Activated T-cell treated with anti-CD3 and anti-CD28 coated beads, Interleukin-2, amount 50 U/mL, for 4 hours (primary cell): ENCODE data around the gene PAPPA. TPM values are rescaled to one million over a fixed set of nuclear protein-coding genes. Genes with fewer than 3 reads are reported as not detected.

Source experiments
- ATAC-seq, 2 donors: fragments of 200-7000 bp; cut with Tn5 transposase; one replicate each; pipeline ENCODE4 v1.10.0; 2021
- DNase-seq: peaks from one replicate; pipeline ENCODE4 v3.0.0-alpha.2; 2020
- H3K27me3 Mint-ChIP-seq: one replicate; pipeline ENCODE4 v1.8.0; 2021; ENCODE audit warnings: low read depth, mixed read lengths
- H3K36me3 Mint-ChIP-seq: one replicate; pipeline ENCODE4 v1.8.0; 2022; ENCODE audit warnings: mixed read lengths; ENCODE audit not compliant: insufficient read depth
- H3K4me1 Mint-ChIP-seq: one replicate; pipeline ENCODE4 v1.8.0; 2021; ENCODE audit warnings: low read depth, mixed read lengths
- H3K4me3 Mint-ChIP-seq: one replicate; pipeline ENCODE4 v1.8.0; 2021; ENCODE audit warnings: mild to moderate bottlenecking, moderate library complexity, mixed read lengths
- H3K9me3 Mint-ChIP-seq: one replicate; pipeline ENCODE4 v1.8.0; 2021; ENCODE audit warnings: mixed read lengths
- total RNA-seq, 3 donors: library from RNA; stranded (reverse); gene quantifications; one replicate each; pipeline ENCODE4 v1.2.1, GENCODE V29; 2021

Gene PAPPA
- total RNA-seq, 3 donors from 2014 or later, result 0.22 to 0.28 TPM; not detected in 1

DNA sequence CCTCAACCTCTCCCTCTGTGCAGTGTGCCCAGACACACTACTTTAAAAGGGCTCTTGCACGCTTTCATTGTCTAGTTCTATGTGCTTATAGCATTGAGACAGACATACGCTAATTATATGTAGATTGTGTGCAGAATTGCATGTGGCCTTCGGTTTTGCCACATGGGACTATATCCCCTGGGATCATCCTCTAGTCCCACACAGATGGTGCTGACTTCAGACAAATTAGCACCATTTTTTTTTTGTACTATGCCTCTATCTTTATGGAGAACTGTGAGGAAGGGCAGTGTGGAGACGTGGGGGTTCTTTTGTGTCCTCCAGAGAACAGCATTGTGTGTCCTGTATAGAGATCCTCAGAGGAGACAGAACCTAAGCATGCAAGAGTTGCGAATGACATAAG is 29.3 kb downstream of the PAPPA start:
- no peaks in the 10 kb centered on the region for H3K36me3 Mint-ChIP-seq
- ATAC-seq, result no peak
- no peaks in the 10 kb centered on the region for H3K9me3 Mint-ChIP-seq
- H3K4me1 Mint-ChIP-seq, result no peaks in the 10 kb centered on the region
- no peak overlapping the region for H3K4me3 Mint-ChIP-seq
- DNase-seq, result no peak
- H3K27me3 Mint-ChIP-seq, result no peaks in the 10 kb centered on the region

DNA sequence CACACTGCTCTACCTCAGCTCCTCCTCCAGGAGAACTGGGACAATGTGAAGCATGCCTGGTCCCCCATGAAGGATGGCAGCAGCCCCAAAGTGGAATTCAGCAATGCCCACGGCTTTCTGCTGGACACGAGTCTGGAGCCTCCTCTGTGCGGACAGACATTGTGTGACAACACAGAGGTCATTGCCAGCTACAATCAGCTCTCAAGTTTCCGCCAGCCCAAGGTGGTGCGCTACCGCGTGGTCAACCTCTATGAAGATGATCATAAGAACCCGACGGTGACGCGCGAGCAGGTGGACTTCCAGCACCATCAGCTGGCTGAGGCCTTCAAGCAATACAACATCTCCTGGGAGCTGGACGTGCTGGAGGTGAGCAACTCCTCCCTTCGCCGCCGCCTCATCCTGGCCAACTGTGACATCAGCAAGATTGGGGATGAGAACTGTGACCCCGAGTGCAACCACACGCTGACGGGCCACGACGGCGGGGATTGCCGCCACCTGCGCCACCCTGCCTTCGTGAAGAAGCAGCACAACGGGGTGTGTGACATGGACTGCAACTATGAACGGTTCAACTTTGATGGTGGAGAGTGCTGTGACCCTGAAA is 34.1 kb downstream of the PAPPA start:
- no peaks in the 10 kb centered on the region for H3K4me1 Mint-ChIP-seq
- no peaks in the 10 kb centered on the region for H3K9me3 Mint-ChIP-seq
- ATAC-seq (no peak), DNase-seq (no peak)
- H3K36me3 Mint-ChIP-seq, result no peaks in the 10 kb centered on the region
- no peak overlapping the region for H3K4me3 Mint-ChIP-seq
- no peaks in the 10 kb centered on the region for H3K27me3 Mint-ChIP-seq

DNA sequence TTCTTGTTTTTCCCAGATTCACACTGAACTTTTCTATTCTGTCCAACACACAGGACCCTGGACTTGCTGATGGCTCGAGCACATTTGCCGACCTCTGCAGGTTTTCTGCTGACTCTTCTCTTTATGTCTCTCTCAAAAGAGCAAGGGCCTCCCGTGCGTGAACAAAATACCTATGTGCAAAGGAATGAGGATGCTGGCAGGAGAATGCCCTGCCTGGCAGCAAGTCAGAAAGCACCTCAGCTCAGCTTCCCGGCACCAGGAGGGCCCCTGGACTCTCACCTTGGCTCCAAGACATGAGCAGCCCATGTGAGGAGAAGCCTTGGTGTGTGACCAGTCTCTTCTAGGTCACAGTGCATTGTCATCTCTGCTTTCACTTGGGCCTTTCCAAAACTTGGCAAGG is 36.1 kb downstream of the PAPPA start:
- no peak for DNase-seq
- H3K4me3 Mint-ChIP-seq, result no peak overlapping the region
- no peak for ATAC-seq
- H3K4me1 Mint-ChIP-seq, result no peaks in the 10 kb centered on the region
- no peaks in the 10 kb centered on the region for H3K27me3 Mint-ChIP-seq
- H3K9me3 Mint-ChIP-seq, result no peaks in the 10 kb centered on the region
- no peaks in the 10 kb centered on the region for H3K36me3 Mint-ChIP-seq

DNA sequence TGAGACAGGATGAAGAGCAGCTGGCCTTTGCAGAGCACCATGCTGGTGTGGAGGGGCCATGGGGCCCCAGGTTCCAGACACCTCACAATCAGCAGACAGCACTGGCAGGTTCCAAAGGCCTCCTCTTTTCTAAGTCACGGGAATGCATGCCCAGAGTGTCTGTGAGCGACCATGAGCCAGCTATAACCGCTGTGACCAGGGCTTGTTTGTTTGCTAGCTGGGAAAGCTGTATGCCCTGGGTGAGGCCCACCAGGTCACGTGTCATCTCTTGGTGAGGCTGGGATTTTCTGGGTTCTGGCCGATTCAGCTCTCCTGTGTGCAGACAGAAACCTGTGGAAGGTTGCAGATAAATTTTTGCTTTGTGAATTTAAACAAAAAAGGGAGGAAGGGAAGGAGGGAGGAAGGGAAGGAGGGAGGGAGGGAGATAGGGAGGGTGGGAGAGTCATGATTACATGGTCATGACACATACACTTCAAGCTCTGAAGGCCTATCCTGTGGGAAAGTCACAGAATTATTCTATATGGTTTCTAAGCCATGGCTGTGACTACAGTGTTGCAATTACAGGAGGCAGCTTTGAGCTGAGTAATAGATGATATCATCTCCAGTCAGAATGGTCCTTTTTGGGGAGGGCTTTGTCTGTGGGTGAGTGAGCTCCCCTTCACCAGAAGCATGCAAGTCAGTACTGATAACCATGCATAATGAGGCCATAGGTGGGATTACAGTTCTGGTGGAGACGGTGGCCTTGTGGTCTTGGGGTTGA is 37.2 kb downstream of the PAPPA start:
- H3K27me3 Mint-ChIP-seq, result no peaks in the 10 kb centered on the region
- H3K9me3 Mint-ChIP-seq, result no peaks in the 10 kb centered on the region
- DNase-seq (no peak), ATAC-seq (no peak)
- no peaks in the 10 kb centered on the region for H3K4me1 Mint-ChIP-seq
- no peak overlapping the region for H3K4me3 Mint-ChIP-seq
- H3K36me3 Mint-ChIP-seq, result no peaks in the 10 kb centered on the region

DNA sequence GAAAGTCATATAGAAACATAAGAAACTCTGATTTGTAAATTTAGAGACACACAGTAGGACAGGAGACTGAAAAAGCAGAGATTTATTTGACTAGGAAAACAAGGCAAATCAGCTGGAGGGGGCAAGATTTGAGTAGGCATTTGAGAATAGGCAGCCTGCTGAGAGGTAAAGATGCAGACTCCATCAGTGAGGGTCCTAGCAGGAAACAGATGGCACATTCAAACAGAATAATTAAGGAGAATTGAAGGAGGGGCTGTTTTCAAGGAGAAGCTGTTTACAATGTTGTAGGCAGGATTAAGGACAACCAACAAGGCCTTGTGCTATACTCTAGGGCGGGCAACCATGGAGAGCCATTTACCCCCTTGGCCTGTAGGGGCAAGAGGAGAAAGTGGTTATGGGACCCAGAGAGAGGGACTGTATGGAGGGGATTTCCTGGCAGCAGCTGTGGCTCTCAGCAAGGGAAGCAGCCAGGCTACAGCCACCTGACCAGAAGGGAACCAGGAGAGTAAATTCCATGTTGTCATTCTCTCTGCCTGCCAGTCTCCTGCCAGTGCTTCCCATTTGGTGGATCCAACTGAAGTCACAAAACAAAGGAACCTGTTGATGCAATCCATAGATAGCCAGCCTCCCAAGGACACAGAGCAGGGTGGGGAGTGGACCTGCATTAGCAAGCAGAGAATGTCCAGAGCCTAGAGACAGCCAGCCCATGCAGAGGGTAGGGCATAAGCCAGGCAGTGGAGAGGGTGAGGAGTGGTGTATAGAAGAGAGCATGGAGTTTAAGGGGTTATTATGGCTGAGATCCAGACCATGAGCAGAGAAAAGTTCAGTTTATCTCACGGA is 38.2 kb downstream of the PAPPA start:
- Mint-ChIP-seq H3K4me3 (no peak overlapping the region), H3K27me3 (no peaks in the 10 kb centered on the region), H3K9me3 (no peaks in the 10 kb centered on the region), H3K36me3 (no peaks in the 10 kb centered on the region), H3K4me1 (no peaks in the 10 kb centered on the region)
- DNase-seq (no peak), ATAC-seq (no peak)

DNA sequence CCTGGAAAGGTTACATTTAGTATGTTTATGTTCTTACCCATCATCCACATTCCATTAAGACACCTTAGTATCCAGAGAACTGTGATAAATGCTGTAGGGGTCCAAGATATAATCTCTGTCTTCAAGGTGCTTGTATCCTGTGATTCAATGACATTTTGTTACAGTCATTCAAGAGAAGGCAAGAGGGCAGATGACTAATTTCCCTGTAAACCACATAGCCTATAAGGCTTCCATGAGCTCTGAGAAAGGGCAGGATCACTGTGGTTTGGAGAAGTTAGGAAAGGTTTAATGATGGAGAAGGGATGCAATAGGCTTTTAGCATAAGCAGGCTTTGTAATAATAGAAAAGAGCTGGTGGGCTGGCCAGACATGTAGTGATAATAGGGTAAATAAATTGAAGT is 40.0 kb downstream of the PAPPA start:
- Mint-ChIP-seq H3K4me1 (no peaks in the 10 kb centered on the region), H3K27me3 (no peaks in the 10 kb centered on the region), H3K36me3 (no peaks in the 10 kb centered on the region), H3K9me3 (no peaks in the 10 kb centered on the region), H3K4me3 (no peak overlapping the region)
- no peak for ATAC-seq
- DNase-seq, result no peak

DNA sequence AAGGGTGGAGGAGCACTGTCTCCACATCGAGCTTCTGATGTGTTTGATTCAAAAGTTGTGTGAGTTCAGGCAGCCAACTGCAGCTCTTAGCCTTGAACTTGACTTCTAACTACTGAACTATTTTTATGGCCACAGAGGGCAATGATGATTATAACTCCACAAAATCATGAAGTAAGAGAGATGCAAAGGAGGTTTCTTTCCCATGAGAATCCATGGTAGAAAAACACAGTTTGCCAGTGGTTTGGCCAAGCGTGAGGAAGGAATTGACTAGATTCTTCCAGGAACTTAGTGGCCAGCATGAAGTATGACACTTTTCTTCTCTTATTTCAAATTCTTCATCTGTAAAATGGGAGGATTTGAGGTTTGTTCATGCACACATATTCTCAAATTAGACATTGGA is 43.2 kb downstream of the PAPPA start:
- DNase-seq (no peak), ATAC-seq (no peak)
- H3K36me3 Mint-ChIP-seq, result no peaks in the 10 kb centered on the region
- no peaks in the 10 kb centered on the region for H3K4me1 Mint-ChIP-seq
- H3K4me3 Mint-ChIP-seq, result no peak overlapping the region
- H3K9me3 Mint-ChIP-seq, result no peaks in the 10 kb centered on the region
- H3K27me3 Mint-ChIP-seq, result no peaks in the 10 kb centered on the region

DNA sequence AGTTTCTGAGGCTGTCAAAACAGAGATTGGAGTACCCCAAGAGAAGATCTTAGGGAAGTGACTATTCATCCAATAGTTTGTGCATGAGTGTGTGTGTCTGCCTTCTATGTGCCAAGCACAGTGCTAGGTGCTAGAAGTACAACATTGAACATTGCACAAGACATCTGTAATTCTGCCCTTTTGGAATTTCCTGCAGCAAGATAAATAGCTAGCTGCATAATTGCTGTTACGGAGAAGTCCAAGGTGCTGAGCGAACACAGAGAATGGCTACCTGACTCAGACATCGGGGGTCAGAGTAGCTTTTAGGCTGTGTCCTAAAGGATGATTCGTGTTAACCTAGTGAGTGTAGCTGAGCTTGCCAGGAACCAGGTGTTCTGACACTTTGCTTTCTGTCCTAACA is 44.8 kb downstream of the PAPPA start:
- H3K36me3 Mint-ChIP-seq, result no peaks in the 10 kb centered on the region
- H3K9me3 Mint-ChIP-seq, result no peaks in the 10 kb centered on the region
- no peak overlapping the region for H3K4me3 Mint-ChIP-seq
- no peaks in the 10 kb centered on the region for H3K27me3 Mint-ChIP-seq
- ATAC-seq (no peak), DNase-seq (no peak)
- no peaks in the 10 kb centered on the region for H3K4me1 Mint-ChIP-seq

DNA sequence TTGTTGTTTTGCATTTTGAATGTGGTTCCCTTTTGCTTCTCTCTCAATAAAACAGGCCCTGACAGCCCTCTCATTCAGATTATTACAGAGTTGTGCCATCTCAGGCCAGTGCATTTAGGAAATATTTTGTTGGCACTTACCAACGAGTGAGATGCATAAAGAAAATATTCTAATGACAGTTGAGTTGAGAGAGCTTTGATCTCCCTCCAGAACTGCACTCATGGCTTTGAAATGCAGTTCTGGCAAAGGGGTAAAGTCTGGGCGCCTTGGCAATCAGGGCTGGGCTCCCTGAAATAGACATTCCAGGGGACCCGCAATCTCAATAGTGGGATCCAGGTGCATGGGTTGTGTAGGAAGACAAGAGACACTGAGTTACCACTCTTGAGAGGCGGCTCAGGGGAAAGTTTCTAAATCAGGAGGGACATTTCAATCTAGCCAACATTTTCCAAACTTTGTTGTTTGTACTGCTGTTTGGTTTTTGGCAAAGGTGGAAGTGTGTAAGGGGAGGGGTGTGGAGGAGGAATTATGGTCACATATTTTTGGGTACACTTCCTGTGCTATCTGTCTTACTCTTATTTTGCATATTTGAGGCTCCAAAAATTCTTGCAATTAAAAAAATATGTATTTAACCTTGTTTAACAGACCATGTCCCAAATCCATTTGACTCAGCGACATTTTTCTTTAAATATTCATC is 48.8 kb downstream of the PAPPA start:
- ATAC-seq, result no peak
- no peaks in the 10 kb centered on the region for H3K36me3 Mint-ChIP-seq
- H3K4me3 Mint-ChIP-seq, result no peak overlapping the region
- no peaks in the 10 kb centered on the region for H3K4me1 Mint-ChIP-seq
- DNase-seq, result no peak
- no peaks in the 10 kb centered on the region for H3K9me3 Mint-ChIP-seq
- H3K27me3 Mint-ChIP-seq, result no peaks in the 10 kb centered on the region

DNA sequence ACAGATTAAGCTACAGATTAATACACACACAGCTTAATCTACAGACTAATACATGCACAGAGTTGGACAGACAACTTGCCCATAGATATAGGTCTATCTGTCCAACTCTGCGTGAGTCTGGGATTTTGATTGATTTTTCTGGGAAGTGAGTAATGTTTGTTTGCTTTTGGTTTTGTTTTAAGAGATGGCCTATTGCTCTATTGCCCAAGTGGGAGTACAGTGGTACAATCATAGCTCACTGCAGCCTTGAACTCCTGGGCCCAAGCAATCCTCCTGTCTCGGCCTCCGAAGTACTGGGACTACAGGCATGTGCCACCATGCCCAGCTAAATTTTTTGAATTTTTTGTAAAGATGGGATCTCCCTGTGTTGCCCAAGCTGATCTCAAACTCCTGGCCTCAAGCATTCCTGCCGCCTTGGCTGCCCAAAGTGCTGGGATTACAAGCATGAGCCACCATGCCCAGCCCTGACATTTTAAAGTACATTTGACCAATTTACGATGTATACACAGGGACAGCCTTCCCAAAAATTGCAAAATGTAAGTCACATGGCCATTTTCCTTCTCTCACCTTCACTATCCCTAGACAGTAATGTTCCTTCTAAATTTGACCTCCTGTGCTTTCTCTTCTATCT is 50.8 kb downstream of the PAPPA start:
- Mint-ChIP-seq H3K4me3 (no peak overlapping the region), H3K36me3 (no peaks in the 10 kb centered on the region), H3K4me1 (no peaks in the 10 kb centered on the region), H3K27me3 (no peaks in the 10 kb centered on the region), H3K9me3 (no peaks in the 10 kb centered on the region)
- DNase-seq (no peak), ATAC-seq (no peak)

DNA sequence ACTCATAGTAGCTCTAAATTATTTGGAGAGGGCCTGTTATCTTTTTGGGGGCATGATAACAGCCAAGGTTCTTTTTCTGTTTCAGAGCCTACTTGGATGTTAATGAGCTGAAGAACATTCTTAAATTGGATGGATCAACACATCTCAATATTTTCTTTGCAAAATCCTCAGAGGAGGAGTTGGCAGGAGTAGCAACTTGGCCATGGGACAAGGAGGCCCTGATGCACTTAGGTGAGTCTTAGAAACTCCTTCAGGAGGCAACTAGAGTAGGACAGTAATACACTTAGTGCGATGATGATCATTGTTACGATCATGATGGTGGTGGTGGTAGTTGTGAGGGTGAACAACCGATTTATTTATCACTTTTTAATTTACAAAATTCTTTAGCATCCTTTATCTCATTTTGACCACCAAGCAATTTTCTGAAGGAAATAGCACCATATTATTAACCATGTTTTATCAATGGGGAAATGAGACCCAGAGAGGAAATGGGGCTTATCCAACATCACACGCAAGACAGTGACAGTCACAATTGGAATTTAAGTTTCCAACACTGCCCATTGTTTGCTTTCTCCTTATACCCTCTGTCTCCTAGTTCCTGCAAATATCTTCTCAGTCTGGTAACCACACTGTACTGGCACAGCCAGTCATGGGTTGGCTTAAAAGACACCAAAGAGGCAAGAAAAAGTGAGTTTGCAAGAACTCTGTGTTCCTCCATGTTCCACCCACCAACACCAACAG is 54.0 kb downstream of the PAPPA start:
- Mint-ChIP-seq H3K4me1 (no peaks in the 10 kb centered on the region), H3K36me3 (no peaks in the 10 kb centered on the region), H3K9me3 (no peaks in the 10 kb centered on the region), H3K27me3 (no peaks in the 10 kb centered on the region), H3K4me3 (no peak overlapping the region)
- no peak for DNase-seq
- no peak for ATAC-seq

DNA sequence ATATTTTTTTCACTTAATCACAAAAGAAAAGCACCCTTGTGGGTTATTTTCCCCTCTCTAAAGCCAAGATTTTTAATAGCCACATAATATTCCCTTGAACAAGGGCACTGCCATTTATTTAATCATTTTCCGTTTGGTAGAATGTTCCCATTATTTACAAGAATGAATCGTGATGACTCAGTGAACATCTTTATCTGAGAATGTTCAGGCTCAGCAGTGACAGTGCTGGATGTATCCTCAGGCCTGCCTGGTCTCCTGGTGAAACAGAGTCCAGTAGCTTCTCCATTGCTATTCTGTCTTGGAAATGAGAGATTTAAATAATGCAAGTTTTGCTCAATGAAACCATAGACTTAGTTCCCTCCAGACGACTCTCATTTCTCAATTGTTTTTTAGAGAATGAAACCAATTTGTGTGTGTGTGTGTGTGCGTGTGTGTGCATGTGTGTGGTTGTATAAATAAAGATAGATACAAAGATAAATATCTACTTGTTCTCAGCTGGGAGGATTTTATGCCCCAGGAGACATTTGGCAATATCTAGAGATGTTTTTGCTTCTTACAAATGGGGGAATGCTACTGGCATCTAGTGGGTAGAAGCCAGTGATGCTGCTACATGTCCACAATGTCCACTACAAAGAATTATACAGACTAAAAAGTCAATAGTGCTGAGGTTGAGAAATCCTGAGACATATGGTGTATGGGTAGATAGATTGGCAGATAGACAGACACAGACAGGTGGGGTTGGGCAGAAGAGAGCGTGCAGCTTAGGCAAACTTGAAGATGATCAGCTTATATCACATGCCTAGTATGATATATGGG is 55.0 kb downstream of the PAPPA start:
- no peaks in the 10 kb centered on the region for H3K4me1 Mint-ChIP-seq

More for the DNA sequence above, 55.0 kb downstream of the PAPPA start:
- Mint-ChIP-seq H3K27me3 (no peaks in the 10 kb centered on the region), H3K4me3 (no peak overlapping the region), H3K36me3 (no peaks in the 10 kb centered on the region), H3K9me3 (no peaks in the 10 kb centered on the region)
- ATAC-seq (no peak), DNase-seq (no peak)
